Lower lobe of right lung (tissue), 2 donors: ENCODE measurements around the gene MCM7. TPM values are rescaled to one million over a fixed set of nuclear protein-coding genes. Genes with fewer than 3 reads are reported as not detected.

Experiments
- ATAC-seq, 2 donors: fragments of 200-7000 bp; cut with Tn5 transposase; one replicate each; pipeline ENCODE4 v1.9.1; 2020 to 2022; ENCODE audit warnings: mild to moderate bottlenecking in 2 of 2, moderate library complexity in 2 of 2
- DNase-seq: peaks from one replicate; pipeline ENCODE4 v3.0.0-alpha.2; 2020
- H3K27ac ChIP-seq: fragments of 200-600 bp; one replicate; pipeline ENCODE4 v1.8.0; 2022
- H3K27me3 ChIP-seq: fragments of 200-600 bp; one replicate; pipeline ENCODE4 v1.8.0; 2022; ENCODE audit warnings: low read depth
- H3K36me3 ChIP-seq: fragments of 200-600 bp; one replicate; pipeline ENCODE4 v1.8.0; 2022; ENCODE audit warnings: mild to moderate bottlenecking
- H3K4me1 ChIP-seq: fragments of 200-600 bp; one replicate; pipeline ENCODE4 v1.8.0; 2022
- H3K4me3 ChIP-seq: fragments of 200-600 bp; one replicate; pipeline ENCODE4 v1.8.0; 2022; ENCODE audit warnings: mild to moderate bottlenecking
- H3K9me3 ChIP-seq: fragments of 200-600 bp; one replicate; pipeline ENCODE4 v1.8.0; 2022
- intact Hi-C: fragments of 100-400 bp; cut with DNase I; formaldehyde crosslinking; loops from one replicate; pipeline ENCODE4 v1.11.0; 2022
- total RNA-seq: library from RNA; stranded (reverse); fragmentation: NEBNext Ultra II Directional; extraction: Animal tissue kit (Norgen Biotek cat#: 25700); gene quantifications from one replicate; pipeline ENCODE4 v1.2.1, GENCODE V29; 2021
- TF ChIP-seq, protein P1 (sequence below): fragments of 200-600 bp; IDR thresholded peaks from one replicate; pipeline ENCODE4 v1.8.0; 2022; ENCODE audit warnings: antibody characterized with exemption, mild to moderate bottlenecking
- donor health status: DM: no; HTN: yes; CAD: no; lungs with severe emphysema.

The MCM7 gene
- total RNA-seq, 1 donor from 2014 or later, result 48.0 TPM

DNA sequence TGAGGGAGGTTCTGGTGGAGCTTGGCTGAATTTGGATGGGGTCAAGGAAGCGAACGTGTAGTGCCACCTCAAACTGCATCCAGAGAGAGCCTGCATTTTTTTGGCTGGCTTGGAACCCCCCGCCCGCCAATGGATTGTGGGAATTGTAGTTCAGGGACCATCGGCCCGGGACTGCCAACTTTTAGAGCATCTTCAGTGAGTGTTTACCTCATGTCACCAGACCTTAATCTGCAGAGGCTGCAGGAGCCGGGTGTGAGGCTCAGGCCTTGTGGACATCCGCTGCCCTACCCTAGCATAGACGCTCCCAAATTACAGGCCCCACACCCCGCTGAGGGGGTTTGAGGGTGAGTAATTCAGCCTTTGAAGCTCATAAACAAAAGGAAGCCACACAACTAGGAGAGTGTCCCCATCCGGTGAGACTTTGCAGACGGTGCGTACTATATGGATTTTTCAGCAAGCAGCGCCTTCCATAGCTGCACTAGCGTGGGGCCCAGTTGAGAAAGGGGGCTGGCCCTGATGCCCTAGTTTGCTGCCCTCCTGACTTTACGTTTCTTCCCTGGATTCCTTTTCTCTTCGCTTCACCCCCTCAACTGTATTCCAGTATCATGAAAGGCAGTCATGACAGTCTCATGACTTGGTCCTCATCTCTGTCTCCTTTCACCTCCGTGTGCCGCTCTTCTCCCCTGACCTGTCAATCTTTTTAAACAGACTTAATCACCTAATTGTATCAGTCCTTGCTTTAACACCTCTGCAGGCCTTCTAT, 19.0 kb upstream of the MCM7 start:
- H3K4me1 ChIP-seq, result peaks cover 25% of the 10 kb centered on the region
- peak overlapping the region; percentile 93 for H3K27ac ChIP-seq
- intact Hi-C loops, result no loop called here
- TF ChIP-seq, protein P1, sequence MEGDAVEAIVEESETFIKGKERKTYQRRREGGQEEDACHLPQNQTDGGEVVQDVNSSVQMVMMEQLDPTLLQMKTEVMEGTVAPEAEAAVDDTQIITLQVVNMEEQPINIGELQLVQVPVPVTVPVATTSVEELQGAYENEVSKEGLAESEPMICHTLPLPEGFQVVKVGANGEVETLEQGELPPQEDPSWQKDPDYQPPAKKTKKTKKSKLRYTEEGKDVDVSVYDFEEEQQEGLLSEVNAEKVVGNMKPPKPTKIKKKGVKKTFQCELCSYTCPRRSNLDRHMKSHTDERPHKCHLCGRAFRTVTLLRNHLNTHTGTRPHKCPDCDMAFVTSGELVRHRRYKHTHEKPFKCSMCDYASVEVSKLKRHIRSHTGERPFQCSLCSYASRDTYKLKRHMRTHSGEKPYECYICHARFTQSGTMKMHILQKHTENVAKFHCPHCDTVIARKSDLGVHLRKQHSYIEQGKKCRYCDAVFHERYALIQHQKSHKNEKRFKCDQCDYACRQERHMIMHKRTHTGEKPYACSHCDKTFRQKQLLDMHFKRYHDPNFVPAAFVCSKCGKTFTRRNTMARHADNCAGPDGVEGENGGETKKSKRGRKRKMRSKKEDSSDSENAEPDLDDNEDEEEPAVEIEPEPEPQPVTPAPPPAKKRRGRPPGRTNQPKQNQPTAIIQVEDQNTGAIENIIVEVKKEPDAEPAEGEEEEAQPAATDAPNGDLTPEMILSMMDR, result no peak
- peak; percentile 59 to 64 for ATAC-seq
- no peaks in the 10 kb centered on the region for H3K36me3 ChIP-seq
- no peaks in the 10 kb centered on the region for H3K9me3 ChIP-seq
- H3K27me3 ChIP-seq, result no peaks in the 10 kb centered on the region
- peak overlapping the region; percentile 80 for H3K4me3 ChIP-seq
- DNase-seq, result peak; percentile 56

DNA sequence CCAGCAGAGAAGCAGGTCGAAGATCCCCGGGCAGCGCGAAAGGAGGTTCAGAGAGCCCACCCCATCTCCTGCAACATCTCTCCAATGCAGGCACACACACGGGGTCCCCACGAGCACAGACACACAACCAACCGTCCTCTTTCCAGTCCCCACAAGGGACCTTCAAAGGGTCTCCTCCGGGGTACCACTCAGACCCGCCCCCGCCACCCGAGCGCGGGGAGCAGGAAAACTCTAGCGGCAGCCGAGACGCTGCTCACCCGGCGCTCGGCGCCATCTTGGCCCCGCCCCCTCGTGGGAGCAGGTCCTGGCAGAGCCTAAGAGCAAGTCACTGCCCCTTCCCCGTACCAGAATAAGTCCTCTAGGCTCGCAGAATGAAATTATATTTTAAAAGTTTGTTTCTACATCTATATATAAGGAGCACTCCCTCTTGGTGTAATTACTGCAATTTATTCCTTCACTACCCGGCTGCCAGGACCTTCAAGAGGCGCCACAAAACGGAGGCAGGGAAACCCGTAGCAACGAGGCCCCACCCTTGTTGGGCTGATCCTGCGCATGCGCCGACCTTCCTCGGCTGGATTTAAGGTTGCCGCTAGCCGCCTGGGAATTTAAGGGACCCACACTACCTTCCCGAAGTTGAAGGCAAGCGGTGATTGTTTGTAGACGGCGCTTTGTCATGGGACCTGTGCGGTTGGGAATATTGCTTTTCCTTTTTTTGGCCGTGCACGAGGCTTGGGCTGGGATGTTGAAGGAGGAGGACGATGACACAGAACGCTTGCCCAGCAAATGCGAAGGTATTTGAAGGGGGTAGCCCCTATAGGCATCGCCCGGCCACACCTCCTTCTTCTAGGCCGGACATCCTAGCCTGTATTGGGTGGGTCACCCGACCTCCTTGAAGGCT, 18.1 kb upstream of the MCM7 start, which contains the start of the genes CNPY4 and TAF6:
Gene CNPY4 (plus strand): TSS at position 563 of the 898 bp plus-strand sequence. CDS start 111 bp downstream, at position 674.
Gene TAF6 (minus strand): TSS at position 287 of the 898 bp plus-strand sequence. CDS start 5,149 bp downstream, outside the sequence.
- Histone ChIP-seq H3K4me3 (peak within 1 kb of the TSS; percentile 80), H3K27ac (peak within 1 kb of the TSS; percentile 93), H3K9me3 (no peaks in the 10 kb centered on the region), H3K36me3 (no peaks in the 10 kb centered on the region), H3K4me1 (peaks cover 18% of the 10 kb centered on the region), H3K27me3 (no peaks in the 10 kb centered on the region)
- intact Hi-C loops, result no loop called here
- peak; percentile 96 for DNase-seq
- TF ChIP-seq, protein P1, result peak; percentile 5
- peak; percentile 94 to 96 for ATAC-seq

DNA sequence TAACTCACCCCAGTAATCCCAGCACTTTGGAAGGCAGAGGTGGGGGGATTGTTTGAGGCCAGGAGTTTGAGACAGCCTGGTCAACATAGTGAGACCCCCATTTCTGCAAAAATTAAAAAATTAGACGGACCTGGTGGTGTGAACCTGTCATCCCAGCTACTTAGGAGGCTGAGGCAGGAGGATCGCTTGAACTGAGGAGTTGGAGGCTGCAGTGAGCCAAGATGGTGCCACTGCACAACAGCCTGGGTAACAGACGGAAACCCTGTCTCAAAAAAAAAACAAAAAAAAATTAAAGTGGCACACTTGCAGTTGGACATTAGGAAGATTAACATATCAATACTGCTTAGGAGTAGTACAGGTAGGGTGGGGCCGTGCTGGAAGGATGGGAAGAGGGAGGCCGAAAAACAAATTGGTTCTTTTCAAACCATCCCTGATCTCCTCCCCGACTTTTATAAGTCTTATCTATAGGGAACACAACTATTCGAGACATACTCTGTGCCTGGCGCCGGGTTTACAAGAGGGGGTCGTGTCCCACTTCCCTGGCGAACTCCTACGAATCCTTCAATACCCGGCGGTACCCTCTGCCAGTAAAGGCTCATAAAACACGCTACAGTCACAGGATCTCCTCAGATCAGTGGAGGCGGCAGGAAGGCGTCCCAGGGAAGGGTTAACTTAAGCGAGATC, 17.3 kb upstream of the MCM7 start:
- Histone ChIP-seq H3K27ac (peak overlapping the region; percentile 93), H3K27me3 (no peaks in the 10 kb centered on the region), H3K36me3 (peaks cover 6% of the 10 kb centered on the region), H3K4me1 (peaks cover 18% of the 10 kb centered on the region), H3K4me3 (peak overlapping the region; percentile 80), H3K9me3 (no peaks in the 10 kb centered on the region)
- TF ChIP-seq, protein P1, result no peak
- ATAC-seq (no peak), DNase-seq (no peak)
- intact Hi-C loops, result no loop called here

DNA sequence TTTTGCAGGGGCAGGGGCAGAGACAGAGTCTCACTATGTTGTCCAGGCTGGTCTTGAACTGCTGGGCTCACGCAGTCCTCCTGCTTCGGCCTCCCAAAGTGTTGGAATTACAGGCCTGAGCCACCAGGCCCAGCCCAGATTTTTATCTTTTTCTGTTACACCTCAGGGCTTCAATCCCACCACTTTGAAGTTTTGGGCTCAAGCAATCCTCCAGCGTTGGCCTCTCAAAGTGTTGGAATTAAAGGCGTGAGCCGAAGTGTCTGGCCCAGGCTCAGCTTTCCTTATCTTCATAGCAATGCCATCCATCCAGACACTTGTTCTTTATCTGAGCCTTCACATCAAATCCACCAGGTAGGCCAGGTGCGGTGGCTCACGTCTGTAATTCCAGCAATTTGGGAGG, 13.8 kb upstream of the MCM7 start:
- no peak overlapping the region for H3K4me3 ChIP-seq
- no peak overlapping the region for H3K27ac ChIP-seq
- H3K4me1 ChIP-seq, result peaks cover 10% of the 10 kb centered on the region
- H3K27me3 ChIP-seq, result no peaks in the 10 kb centered on the region
- intact Hi-C loops, result no loop called here
- ATAC-seq, result no peak
- TF ChIP-seq, protein P1, result no peak
- H3K9me3 ChIP-seq, result no peaks in the 10 kb centered on the region
- H3K36me3 ChIP-seq, result peaks cover 41% of the 10 kb centered on the region
- no peak for DNase-seq

DNA sequence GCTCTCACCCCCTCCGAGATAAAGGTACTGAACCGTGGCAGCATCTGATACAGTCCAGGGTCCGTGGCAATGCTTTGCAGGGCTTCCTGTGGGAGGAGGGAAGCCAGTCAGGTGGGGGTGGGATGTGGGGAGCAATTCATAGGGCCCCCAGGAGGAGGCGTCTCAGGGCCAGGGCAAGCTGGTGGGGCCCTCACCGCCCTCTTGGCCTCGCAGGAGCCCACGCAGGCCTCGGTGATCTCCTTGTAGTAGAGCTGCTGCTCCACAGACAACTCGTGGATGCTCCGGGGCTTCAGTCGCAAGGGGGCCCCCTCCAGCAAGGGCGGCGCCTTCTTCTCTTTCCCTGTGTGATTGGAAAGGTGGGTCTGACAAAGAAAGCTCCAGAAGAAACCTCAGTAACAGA, 10.7 kb upstream of the MCM7 start:
- ATAC-seq, result no peak
- no peaks in the 10 kb centered on the region for H3K9me3 ChIP-seq
- no peak overlapping the region for H3K4me3 ChIP-seq
- peaks cover 72% of the 10 kb centered on the region for H3K36me3 ChIP-seq
- no peaks in the 10 kb centered on the region for H3K4me1 ChIP-seq
- H3K27me3 ChIP-seq, result no peaks in the 10 kb centered on the region
- intact Hi-C loops, result no loop called here
- no peak for DNase-seq
- H3K27ac ChIP-seq, result no peak overlapping the region
- TF ChIP-seq, protein P1, result no peak
